GM12873 (cell line): ENCODE data around the gene ATAT1.

Source experiments
- TF ChIP-seq, protein P1 (sequence below): IDR thresholded peaks from 2 replicates; pipeline ENCODE4 v1.5.1; 2012; ENCODE audit warnings: low read depth, mild to moderate bottlenecking, moderate library complexity, low read length, control low read depth; ENCODE audit not compliant: insufficient read depth; ENCODE audit errors: missing control alignments

Gene ATAT1

DNA sequence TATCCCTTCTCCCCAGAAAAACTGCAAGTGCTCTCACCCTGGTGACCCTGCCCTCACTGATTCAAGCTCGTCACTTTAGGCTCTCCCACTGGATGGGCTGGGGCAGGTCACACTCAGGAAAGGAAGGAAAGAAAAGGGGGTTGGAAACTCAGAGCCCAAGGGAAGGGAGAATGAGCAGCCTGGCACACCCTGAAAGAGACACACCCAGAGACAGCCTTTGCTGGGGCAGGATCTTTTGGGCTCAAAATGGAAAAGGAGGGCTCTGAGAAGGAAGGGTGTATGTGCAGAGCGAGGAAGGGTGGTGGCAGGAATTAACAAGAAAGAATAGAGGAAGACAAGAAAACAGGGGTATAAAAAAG lies 57.3 kb downstream of the ATAT1 start:
- TF ChIP-seq, protein P1, sequence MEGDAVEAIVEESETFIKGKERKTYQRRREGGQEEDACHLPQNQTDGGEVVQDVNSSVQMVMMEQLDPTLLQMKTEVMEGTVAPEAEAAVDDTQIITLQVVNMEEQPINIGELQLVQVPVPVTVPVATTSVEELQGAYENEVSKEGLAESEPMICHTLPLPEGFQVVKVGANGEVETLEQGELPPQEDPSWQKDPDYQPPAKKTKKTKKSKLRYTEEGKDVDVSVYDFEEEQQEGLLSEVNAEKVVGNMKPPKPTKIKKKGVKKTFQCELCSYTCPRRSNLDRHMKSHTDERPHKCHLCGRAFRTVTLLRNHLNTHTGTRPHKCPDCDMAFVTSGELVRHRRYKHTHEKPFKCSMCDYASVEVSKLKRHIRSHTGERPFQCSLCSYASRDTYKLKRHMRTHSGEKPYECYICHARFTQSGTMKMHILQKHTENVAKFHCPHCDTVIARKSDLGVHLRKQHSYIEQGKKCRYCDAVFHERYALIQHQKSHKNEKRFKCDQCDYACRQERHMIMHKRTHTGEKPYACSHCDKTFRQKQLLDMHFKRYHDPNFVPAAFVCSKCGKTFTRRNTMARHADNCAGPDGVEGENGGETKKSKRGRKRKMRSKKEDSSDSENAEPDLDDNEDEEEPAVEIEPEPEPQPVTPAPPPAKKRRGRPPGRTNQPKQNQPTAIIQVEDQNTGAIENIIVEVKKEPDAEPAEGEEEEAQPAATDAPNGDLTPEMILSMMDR = no peak

DNA sequence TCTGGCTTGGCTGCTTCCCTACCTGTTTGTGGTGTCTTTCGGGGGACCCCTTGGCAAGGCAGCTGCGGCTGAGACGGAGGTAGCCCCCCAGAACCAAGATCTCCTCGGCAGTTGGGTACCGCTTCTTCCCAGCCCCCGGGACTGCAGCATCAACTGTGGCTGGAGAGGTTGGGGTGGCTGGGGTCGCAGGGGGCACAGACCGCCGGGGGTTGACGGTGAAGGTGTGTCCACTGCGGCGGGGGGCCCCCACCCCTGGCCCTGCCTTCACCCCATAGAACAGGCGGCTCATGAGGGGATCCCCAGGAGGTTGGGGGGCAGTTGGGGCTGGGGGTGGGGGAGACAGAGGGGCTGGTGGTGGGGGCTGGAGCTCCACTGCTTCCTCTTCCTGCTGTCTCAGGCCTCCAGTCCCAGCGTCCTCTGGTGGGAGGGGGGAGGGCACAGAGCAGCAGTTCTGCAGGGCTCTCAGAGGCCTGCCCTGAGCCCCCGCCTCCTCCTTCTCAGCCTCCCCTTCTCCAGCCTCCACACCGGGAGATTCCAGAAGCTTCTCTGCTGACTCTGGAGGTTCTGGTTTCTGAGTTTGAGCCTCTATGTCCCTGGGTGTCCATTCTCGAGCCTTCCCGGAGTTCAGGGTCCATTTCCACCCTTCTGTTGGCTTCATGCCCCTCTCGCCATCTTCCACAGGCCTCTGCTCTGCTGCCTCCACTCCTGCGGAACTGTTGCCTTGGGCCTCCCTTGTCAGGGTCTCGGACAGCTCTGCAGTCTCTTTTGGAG lies 57.9 kb downstream of the ATAT1 start:
- TF ChIP-seq, protein P1 = no peak

DNA sequence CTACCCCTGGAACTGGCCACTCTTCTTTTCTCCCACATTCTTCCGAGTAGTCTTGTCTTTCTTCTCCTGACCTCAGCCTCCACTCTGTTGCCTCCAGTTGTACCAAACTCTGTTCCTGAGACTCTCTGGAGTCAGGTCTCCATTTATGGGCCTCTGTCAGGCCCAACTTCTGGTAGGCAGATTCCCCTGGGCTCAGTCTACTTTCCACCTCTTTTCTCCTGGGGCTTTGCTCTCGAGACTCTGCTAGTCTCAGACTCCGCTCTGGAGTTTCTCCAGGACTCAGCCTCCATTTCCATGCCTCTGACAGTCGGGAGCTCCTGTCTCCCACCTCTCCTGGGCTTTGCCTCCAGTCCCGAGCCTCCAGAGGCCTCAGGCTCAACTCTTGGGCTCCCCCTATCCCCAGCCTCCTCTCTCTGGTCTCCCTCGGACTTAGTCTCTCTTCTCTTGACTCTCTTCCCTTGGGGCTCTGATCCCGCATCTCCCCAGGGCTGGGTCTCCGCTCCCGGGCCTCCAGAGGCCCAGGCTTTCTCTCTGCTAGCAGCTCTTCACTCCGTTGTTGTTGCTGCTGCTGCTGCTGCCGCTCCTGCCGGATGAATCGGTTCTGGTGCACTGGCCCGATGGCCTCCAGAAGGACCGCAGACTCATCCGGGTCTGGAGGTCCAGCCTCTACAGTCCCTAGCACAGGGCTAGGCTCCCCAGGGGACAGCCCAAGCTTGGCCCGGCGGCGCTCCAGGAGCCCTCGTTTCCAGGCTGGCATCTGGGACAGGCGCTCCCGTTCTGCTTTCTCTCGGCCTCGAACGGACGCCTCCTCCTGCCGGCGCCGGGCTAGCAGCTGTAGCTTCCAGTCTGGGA lies 58.7 kb downstream of the ATAT1 start:
- TF ChIP-seq, protein P1 = peak; percentile 56

DNA sequence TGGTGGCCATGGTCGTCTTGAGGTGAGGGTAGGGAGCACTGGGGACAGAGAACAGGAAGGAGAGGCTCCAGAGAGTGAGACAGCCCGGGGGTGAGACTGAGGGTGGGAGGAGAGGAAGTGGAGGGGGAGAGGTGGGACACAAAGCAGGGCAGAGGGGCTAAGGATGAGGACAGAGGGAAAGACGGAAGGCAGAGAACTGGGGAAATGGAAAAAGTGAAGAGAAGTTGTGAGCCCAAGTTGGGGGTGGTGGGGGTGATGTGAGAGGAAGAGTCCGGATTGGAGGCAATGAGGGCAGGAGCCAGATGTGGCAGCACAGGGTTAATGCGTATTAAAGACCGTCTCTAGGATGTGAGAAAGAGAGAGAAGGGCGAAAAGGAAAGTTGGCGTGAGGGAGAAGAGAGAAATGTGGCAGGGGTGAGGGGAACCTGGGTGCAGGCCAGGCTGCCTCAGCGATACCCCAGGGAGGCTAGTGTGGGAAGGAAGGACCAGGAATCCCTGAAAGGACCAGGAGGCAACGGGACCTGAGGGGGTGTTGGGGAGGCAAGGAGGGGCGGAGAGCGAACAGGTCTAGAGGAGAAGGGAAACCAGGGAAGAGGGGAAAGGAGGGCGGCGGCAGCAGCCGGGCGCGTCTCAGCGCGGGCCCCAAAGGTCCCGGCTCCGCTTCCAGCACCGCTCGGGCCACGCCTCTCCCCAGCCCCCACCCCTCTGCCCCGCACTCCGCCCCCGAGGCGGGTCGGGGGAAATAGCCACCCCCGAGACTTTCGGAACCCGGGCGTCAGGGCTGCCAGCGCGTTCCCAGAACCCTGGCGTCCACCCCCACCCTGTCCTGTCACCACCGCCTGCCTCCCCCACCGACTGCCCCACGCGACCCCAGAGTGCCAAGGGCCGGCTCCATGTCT lies 59.6 kb downstream of the ATAT1 start, which contains the start of gene PPP1R18:
PPP1R18 (minus strand) TSS at position 637 of the 899 bp plus-strand sequence; CDS start at position 10, 627 bp downstream.
- TF ChIP-seq, protein P1 = no peak

DNA sequence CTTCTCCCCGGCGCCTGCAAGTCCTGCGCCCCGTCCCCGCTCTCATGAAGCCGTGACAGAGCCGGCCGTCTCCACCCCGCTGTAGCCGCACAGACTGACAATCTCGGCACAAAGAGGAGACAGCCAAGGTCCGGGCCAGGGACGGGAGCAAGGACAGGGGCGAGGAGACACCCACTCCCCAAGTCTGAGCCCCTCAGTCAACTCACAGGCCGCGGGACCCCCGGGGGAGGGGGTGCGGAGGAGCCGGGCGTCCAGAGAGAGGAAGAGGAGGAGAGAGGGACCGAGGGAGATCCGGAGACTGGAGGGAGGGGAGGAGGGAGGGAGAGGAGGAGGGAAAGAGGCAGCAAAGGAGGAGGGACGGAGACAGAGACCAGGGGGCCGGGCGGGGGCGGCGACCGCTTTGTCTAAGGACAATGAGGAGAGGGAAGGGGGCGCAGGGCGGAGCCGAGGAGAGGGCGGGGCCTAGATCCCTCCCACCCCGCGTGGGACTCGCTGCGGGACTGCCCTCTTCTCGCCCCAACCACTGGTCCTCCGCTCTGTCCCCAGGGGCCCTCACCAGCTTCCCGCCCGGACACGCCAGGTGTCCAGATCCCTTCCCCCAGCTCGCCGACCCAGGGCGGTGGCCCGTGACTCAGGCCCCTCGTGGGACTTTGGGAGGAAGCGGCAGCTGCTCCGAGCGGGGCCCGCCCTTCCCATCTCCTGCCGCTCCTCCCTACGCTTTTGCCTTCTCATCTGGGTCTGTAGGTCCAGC lies 60.4 kb downstream of the ATAT1 start:
- TF ChIP-seq, protein P1 = no peak

DNA sequence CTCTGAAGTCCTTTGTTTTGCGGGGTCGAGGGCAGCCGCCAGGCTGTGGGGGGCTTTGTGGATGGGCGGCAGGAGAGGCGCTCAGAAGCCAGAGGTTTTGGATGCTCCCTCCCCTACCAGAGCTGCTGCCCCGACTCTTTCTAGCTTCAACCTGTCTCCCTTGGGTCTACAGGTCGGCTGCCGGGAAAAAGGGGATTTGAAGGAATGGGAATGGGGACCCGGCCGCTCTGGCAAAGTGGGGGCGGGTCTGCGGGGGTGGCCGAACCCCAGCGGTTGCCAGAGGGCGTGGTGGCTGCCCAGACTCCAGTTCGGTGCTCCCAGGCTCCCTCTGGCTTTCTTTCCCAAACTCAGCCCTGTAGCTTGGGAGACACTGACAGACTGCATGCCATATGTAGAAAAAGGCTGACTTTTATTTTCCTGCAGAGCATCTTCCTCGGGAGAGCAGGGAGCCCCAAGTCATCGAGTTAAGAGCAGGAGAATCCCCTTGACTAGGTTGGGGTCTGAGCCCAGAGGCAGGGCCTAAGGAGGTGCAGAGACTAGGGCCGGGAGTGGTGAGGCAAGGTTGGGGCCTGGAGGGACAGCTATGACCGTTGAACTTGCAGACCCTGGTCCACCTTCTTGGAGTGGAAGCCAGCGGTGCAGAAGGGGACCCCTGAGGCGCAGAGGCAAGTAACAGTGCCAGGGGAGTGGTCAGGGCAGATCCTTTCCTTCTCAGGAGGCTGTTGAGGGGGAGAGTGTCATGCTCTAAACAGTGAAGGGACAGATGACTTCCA lies 61.2 kb downstream of the ATAT1 start:
- TF ChIP-seq, protein P1 = no peak
